SK-MEL-5 (cell line): Measurements from ENCODE around the gene KRAS. TPM values are rescaled to one million over a fixed set of nuclear protein-coding genes. Genes with fewer than 3 reads are reported as not detected.

Experiments
- DNase-seq: peaks from one replicate; pipeline ENCODE4 v3.0.0-alpha.2; 2016; ENCODE audit warnings: low read depth, low spot score
- in situ Hi-C: cut with HindIII; loops from 2 replicates; pipeline ENCODE4 v1.10.0; 2016; ENCODE audit warnings: low sequenced_read_pairs, high pct_unique_total_duplicates, low pct_unique_long_range_greater_than_20kb
- total RNA-seq: library from RNA; depleted of rRNA; stranded (reverse); fragments of >200 nt; shearing (Covaris generic); gene quantifications from 2 replicates; pipeline ENCODE4 v1.2.3, GENCODE V29; 2014

Gene KRAS
- total RNA-seq, 1 experiment from 2014 or later: 9.7 TPM

- in situ Hi-C loops: no loop called here
- DNase-seq: no peak
Measured at GRCh38 chr12:25236190-25236589, 14.5 kb downstream of the KRAS start.

- in situ Hi-C loops: no loop called here
- no peak for DNase-seq
Measured at GRCh38 chr12:25213338-25213737, 37.4 kb downstream of the KRAS start.

- no peak for DNase-seq
- in situ Hi-C loops: no loop called here
Measured at GRCh38 chr12:25208554-25208953, 42.2 kb downstream of the KRAS start.

- no peak for DNase-seq
- in situ Hi-C loops: no loop called here
Measured at GRCh38 chr12:25207846-25208245, 42.9 kb downstream of the KRAS start.

GRCh38 chr12:25207411-25207810, 43.3 kb downstream of the KRAS start:
- in situ Hi-C loops: no loop called here
- no peak for DNase-seq

- no peak for DNase-seq
- in situ Hi-C loops: no loop called here
Measured at GRCh38 chr12:25202137-25202536, 48.6 kb downstream of the KRAS start.

GRCh38 chr12:25200703-25201102, 50.0 kb downstream of the KRAS start:
- in situ Hi-C loops: no loop called here
- no peak for DNase-seq

GRCh38 chr12:25197608-25198007, 53.1 kb downstream of the KRAS start:
- no peak for DNase-seq
- in situ Hi-C loops: no loop called here

GRCh38 chr12:25195056-25195971, 55.4 kb downstream of the KRAS start, which contains the start of the genes DNAI7 and ETFRF1:
Gene DNAI7, minus strand, starts transcription at chr12:25195160. Its CDS starts 82 bp downstream, at chr12:25195078.
Gene ETFRF1, plus strand, starts transcription at chr12:25195237. Its CDS starts 8,720 bp downstream, at chr12:25203957.
- peak; percentile 95 for DNase-seq
- in situ Hi-C loops: no loop called here

- DNase-seq: no peak
- in situ Hi-C loops: no loop called here
Measured at GRCh38 chr12:25194722-25195055, 56.0 kb downstream of the KRAS start.

- no peak for DNase-seq
- in situ Hi-C loops: no loop called here
Measured at GRCh38 chr12:25194214-25194613, 56.5 kb downstream of the KRAS start.

GRCh38 chr12:25190793-25191192, 59.9 kb downstream of the KRAS start:
- DNase-seq: no peak
- in situ Hi-C loops: no loop called here

GRCh38 chr12:25189656-25190055, 61.1 kb downstream of the KRAS start:
- no peak for DNase-seq
- in situ Hi-C loops: no loop called here

GRCh38 chr12:25187781-25188180, 62.9 kb downstream of the KRAS start:
- in situ Hi-C loops: no loop called here
- DNase-seq: peak; percentile 4

- no peak for DNase-seq
- in situ Hi-C loops: no loop called here
Measured at GRCh38 chr12:25186788-25187402, 63.8 kb downstream of the KRAS start.

GRCh38 chr12:25186038-25186787, 64.5 kb downstream of the KRAS start:
- no peak for DNase-seq
- in situ Hi-C loops: no loop called here

- in situ Hi-C loops: no loop called here
- no peak for DNase-seq
Measured at GRCh38 chr12:25184132-25184531, 66.6 kb downstream of the KRAS start.

GRCh38 chr12:25182765-25183164, 68.0 kb downstream of the KRAS start:
- in situ Hi-C loops: no loop called here

More at GRCh38 chr12:25182765-25183164, 68.0 kb downstream of the KRAS start:
- DNase-seq: no peak
